ENCODE results near the gene OVCH2. TPM values are rescaled to one million over a fixed set of nuclear protein-coding genes. Genes with fewer than 3 reads are reported as not detected.

OVCH2 gene
- total RNA-seq, 2 experiments from 2014 or later: not detected

GRCh38 chr11:7694235-7694634 is 12.0 kb downstream of the OVCH2 start:
- TF ChIP-seq, protein P1, sequence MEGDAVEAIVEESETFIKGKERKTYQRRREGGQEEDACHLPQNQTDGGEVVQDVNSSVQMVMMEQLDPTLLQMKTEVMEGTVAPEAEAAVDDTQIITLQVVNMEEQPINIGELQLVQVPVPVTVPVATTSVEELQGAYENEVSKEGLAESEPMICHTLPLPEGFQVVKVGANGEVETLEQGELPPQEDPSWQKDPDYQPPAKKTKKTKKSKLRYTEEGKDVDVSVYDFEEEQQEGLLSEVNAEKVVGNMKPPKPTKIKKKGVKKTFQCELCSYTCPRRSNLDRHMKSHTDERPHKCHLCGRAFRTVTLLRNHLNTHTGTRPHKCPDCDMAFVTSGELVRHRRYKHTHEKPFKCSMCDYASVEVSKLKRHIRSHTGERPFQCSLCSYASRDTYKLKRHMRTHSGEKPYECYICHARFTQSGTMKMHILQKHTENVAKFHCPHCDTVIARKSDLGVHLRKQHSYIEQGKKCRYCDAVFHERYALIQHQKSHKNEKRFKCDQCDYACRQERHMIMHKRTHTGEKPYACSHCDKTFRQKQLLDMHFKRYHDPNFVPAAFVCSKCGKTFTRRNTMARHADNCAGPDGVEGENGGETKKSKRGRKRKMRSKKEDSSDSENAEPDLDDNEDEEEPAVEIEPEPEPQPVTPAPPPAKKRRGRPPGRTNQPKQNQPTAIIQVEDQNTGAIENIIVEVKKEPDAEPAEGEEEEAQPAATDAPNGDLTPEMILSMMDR (IDR thresholded peaks at IDR 0.05): no peak
- CTCF ChIA-PET: interaction anchor here (1.0 to 1.8 kb wide), 8 partner anchors 11 to 602 kb away, joined by 3 to 10 read pairs (median 4); no protein-coding TSS in a partner anchor
- Mint-ChIP-seq H3K9me3 (no peaks in the 10 kb centered on the region), H3K4me3 (no peak overlapping the region), H3K27ac (no peak overlapping the region), H3K36me3 (ENCODE audit: low read depth) (no peaks in the 10 kb centered on the region), H3K27me3 (peaks cover 26% of the 10 kb centered on the region), H3K4me1 (ENCODE audit: low read depth) (peaks cover 4% of the 10 kb centered on the region)
- intact Hi-C loops (cut with micrococcal nuclease): loop anchor here (5.0 to 10.0 kb wide), 2 partner anchors 179 to 592 kb away; partner anchors contain the start of gene PPFIBP2
- DNase-seq (no peak), ATAC-seq (no peak)
- POLR2A ChIA-PET: no interaction called here

DNA sequence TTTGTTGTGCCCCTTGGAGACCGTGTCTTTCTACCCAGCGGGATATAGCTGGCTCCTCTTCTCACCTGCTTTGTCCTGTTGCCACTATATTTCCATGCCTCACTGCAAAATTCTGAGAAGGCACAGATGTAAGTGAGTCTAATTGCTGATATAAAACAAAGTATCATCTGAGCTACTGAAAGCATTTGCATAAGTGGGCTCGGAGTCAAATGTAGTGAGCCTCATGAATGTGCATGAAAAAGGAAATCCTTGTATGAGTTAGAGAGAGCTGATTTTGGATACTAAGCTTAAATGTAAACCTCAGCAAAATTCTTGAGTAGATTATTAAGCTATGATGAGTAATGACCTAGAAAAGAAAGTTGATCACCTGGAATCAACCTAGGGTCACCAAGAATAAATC is 13.9 kb downstream of the OVCH2 start:
- CTCF ChIA-PET: interaction anchor here (0.6 to 1.7 kb wide), 5 partner anchors 10 to 880 kb away, joined by 3 to 5 read pairs (median 4); no protein-coding TSS in a partner anchor
- Mint-ChIP-seq H3K36me3 (ENCODE audit: low read depth) (no peaks in the 10 kb centered on the region), H3K27ac (no peak overlapping the region), H3K4me1 (ENCODE audit: low read depth) (peaks cover 4% of the 10 kb centered on the region), H3K9me3 (no peaks in the 10 kb centered on the region), H3K27me3 (peaks cover 30% of the 10 kb centered on the region), H3K4me3 (no peak overlapping the region)
- TF ChIP-seq, protein P1 (IDR thresholded peaks at IDR 0.05): no peak
- DNase-seq: no peak
- no peak for ATAC-seq
- POLR2A ChIA-PET: no interaction called here
- intact Hi-C loops (cut with micrococcal nuclease): loop anchor here (5.0 to 10.0 kb wide), 2 partner anchors 178 to 590 kb away; partner anchors contain the start of gene PPFIBP2

GRCh38 chr11:7691759-7692350 is 14.4 kb downstream of the OVCH2 start:
- H3K36me3 Mint-ChIP-seq (ENCODE audit: low read depth): no peaks in the 10 kb centered on the region
- H3K9me3 Mint-ChIP-seq: no peaks in the 10 kb centered on the region
- intact Hi-C loops (cut with micrococcal nuclease): loop anchor here (5.0 to 10.0 kb wide), 2 partner anchors 177 to 590 kb away; partner anchors contain the start of gene PPFIBP2
- H3K4me3 Mint-ChIP-seq: no peak overlapping the region
- peaks cover 4% of the 10 kb centered on the region for H3K4me1 Mint-ChIP-seq (ENCODE audit: low read depth)
- ChIA-PET CTCF (interaction anchor here (0.6 to 1.7 kb wide), 6 partner anchors 9 to 879 kb away, joined by 3 to 5 read pairs (median 4); no protein-coding TSS in a partner anchor), POLR2A (interaction anchor here (1.0 kb wide), 1 partner anchor 9 kb away, joined by 3 read pairs; no protein-coding TSS in a partner anchor)
- ATAC-seq: no peak
- DNase-seq: no peak
- TF ChIP-seq, protein P1 (IDR thresholded peaks at IDR 0.05): no peak
- H3K27me3 Mint-ChIP-seq: peaks cover 30% of the 10 kb centered on the region
- H3K27ac Mint-ChIP-seq: no peak overlapping the region

DNA sequence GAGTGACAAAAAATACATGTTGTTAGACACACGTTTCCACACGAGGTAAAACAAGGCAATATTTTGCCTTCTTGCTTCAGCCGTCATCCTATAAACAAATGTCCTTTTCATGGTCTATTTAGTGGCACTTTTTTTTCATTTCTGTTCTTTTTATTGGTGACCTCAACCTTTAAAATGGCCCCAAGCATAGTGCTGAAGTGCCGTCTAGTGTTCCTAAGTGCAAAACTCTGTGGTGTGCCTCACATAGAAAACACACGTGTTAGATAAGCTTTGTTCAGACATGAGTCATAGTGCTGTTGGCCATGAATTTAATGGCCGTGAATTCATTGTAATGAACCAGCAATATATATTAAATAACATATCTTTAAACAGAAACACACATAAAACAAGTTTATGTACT is 15.6 kb downstream of the OVCH2 start:
- H3K27me3 Mint-ChIP-seq: peaks cover 31% of the 10 kb centered on the region
- H3K9me3 Mint-ChIP-seq: no peaks in the 10 kb centered on the region
- no peak overlapping the region for H3K27ac Mint-ChIP-seq
- no peaks in the 10 kb centered on the region for H3K36me3 Mint-ChIP-seq (ENCODE audit: low read depth)
- ChIA-PET POLR2A (interaction anchor here (1.0 kb wide), 1 partner anchor 8 kb away, joined by 3 read pairs; no protein-coding TSS in a partner anchor), CTCF (interaction anchor here (1.1 to 1.5 kb wide), 3 partner anchors 14 to 147 kb away, joined by 3 to 5 read pairs (median 4); no protein-coding TSS in a partner anchor)
- intact Hi-C loops (cut with micrococcal nuclease): loop anchor here (5.0 to 10.0 kb wide), 2 partner anchors 176 to 588 kb away; partner anchors contain the start of gene PPFIBP2
- ATAC-seq (no peak), DNase-seq (no peak)
- no peak overlapping the region for H3K4me3 Mint-ChIP-seq
- TF ChIP-seq, protein P1 (IDR thresholded peaks at IDR 0.05): no peak
- peaks cover 4% of the 10 kb centered on the region for H3K4me1 Mint-ChIP-seq (ENCODE audit: low read depth)

DNA sequence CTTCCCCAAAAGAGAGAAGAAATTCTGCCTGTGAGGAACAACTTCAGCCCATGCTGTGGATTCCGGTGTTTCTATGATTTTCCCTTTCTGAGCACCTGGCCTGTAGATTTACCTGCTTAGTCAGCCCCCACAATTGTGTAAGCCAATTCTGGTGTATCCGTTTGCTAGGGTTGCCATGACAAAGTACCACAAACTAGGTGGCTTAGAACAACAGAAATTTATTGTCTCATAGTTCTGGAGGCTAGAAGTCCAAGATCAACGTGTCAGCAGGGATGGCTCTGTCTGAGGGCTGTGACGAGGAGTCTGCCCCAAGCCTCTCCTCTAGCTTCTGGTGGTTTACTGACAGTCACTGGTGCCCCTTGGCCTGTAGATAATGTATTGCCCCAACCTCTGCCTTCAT is 17.0 kb downstream of the OVCH2 start:
- ChIA-PET CTCF (interaction anchor here (1.0 to 1.7 kb wide), 3 partner anchors 19 to 251 kb away, joined by 3 to 4 read pairs (median 3); partner anchors contain the start of gene PPFIBP2), POLR2A (no interaction called here)
- peaks cover 32% of the 10 kb centered on the region for H3K27me3 Mint-ChIP-seq
- no peak overlapping the region for H3K4me3 Mint-ChIP-seq
- DNase-seq (no peak), ATAC-seq (no peak)
- no peak overlapping the region for H3K27ac Mint-ChIP-seq
- peaks cover 4% of the 10 kb centered on the region for H3K4me1 Mint-ChIP-seq (ENCODE audit: low read depth)
- TF ChIP-seq, protein P1 (IDR thresholded peaks at IDR 0.05): no peak
- H3K9me3 Mint-ChIP-seq: no peaks in the 10 kb centered on the region
- H3K36me3 Mint-ChIP-seq (ENCODE audit: low read depth): no peaks in the 10 kb centered on the region
- intact Hi-C loops (cut with micrococcal nuclease): no loop called here
